Endometrial microvascular endothelial cells (primary cell): ENCODE results near the gene TNS1. TPM values are rescaled to one million over a fixed set of nuclear protein-coding genes. Genes with fewer than 3 reads are reported as not detected.

ENCODE experiments used
- in situ Hi-C: cut with HindIII; loops from 2 replicates; pipeline ENCODE4 v1.10.0; 2017; ENCODE audit warnings: low sequenced_read_pairs, low pct_unique_long_range_greater_than_20kb; ENCODE audit errors: inconsistent ontology term
- total RNA-seq: library from RNA; depleted of rRNA; stranded (reverse); fragments of >200 nt; gene quantifications from one replicate; pipeline ENCODE4 v1.2.3, GENCODE V29; 2015; ENCODE audit errors: inconsistent ontology term

Gene TNS1
- total RNA-seq, 1 donor from 2014 or later, result 20.9 TPM

DNA sequence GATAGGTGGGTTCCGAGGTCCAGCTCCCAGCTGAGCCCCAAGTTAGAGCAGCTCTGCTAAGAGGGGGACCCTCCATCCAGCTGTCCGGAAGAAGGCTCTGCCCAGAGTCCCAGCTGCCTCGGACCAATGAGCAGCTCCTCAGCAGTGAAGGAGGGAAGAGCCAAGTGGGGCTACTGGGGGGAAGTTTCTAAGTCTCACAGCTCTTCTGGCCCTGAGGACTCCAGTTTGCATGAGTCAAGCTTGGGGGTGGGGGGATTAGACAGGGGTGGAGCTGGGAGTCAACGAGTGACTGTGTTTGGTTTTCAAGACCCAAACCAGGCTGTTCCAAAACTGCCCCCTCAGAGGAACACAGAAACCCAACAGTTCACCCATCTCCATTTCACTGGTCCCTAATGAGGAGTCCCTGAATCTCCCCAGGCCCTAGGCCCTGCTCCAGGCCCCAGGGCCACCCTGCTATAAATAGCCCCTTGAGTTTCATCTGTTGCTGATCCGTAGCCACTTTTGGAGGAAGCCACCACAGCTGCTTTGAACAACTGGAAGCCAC is 100.9 kb downstream of the TNS1 start:
- in situ Hi-C loops, result no loop called here

DNA sequence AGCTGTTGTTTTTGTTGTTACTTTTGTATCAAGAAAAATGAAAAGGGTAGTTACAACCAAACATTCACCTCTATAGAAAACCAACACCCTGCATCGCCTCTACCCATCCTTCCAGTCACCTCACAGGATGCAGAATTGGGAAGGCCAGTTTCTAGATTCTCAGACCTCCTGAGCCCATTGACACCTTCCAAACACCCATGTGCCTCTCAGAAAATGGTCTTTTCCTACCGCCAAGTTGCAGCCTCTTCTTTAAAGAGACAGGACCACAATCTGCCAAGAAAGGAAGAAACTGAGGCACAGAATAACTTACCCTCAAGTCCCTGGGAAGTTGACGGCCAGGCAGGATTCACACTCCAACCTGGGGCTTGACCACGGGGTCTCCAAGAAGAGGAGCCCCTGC is 101.4 kb downstream of the TNS1 start:
- in situ Hi-C loops, result no loop called here

DNA sequence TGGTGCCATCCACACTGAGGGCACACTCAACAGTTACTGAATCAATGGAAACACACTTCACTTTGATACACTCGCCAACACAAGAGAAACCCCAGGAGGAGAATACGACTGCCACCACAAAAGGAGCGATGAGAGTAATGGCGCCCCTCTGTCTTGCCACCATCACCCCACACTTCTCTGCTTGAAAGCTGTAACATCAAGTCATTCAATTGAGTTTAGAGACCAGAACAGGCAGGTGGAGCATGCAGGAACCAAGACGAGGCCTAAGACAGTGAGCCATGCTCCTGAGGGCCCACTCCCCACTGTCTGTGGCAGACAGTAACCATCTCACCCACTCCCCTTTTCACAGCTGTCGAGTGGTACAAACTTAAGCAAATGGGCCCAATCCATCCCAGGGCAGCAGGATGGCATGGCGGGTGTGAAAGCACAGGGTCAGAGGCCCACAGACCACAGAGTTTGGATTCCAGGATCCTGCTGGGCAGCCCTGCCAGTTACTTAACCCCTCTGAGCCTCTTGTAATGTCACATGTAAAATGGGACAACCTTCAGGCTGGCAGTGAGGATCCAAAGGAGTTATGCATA is 101.9 kb downstream of the TNS1 start:
- in situ Hi-C loops, result no loop called here

DNA sequence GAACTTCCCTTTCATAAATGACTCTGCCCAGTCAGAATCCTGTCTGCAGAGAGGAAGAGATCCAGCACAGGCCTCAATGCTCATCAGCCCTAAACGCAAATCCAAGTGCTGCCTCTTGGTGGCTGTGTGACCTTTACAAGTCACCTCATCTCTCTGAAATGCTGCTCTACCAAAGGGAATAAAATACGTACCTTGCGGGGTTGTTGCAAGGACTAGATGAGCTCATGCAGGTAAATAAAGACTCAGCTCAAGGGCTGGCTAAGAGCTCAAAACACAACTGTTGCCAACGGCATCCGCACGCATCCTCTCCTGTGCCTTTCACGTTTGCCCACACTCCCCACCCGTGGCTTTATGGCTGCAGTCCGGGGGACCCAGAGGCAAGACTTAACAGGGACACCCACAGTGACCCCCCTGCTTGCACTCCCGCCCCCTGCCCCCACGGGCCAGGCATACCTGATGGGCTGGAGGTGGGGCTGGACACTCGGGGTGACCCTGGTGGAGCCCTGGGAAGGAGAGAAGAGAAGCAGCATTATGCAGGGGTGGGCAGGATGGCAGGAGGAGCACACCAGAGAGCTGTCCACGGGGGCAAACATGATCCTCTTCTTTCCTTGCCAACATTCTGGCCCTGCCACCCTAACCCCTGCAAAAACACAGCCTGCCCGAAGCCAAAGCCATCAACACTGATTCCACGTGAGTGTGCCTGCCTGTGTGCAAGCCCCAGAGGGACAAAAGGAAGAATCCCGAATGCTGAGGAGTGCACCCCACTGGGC is 102.6 kb downstream of the TNS1 start:
- in situ Hi-C loops, result no loop called here

DNA sequence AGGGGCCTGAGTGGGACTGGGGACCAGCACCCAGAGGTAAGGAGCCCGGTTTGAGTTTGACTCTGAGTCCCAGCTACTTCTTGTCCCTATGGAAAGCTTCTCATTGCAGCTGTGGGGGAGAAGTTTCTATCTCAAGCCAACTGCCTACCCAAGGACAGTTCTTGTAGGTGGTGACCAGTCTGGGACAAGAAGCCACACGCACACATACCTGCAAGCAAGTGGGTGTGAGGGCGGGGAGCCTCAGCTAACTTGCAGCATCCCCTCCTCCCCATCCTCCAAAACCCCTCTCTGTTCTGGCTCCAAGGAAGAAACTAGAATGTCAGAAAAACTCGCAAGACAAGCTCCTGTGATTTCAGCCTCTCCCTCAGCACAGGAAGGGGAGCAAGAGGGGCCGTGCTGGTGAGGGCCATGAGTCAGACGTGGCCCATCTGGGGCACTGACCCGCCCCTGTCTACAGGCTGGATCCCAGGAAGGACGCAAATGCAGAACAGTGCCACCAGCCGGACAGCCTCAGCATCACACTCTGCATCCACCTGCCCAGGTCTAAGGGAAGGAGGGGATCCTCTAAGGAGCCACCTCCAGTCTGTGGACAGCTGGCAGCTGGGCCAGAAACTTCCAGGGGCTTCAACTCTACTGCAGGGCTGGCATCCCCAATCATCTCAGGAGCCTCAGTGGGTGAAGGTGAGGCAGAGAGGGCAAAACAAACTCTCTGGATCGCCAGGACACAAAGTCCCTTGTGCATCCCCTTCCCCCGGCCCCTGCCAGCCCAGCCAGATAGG is 103.4 kb downstream of the TNS1 start:
- in situ Hi-C loops, result loop anchor here (25.0 kb wide), 1 partner anchor 88 kb away; no protein-coding TSS in a partner anchor

DNA sequence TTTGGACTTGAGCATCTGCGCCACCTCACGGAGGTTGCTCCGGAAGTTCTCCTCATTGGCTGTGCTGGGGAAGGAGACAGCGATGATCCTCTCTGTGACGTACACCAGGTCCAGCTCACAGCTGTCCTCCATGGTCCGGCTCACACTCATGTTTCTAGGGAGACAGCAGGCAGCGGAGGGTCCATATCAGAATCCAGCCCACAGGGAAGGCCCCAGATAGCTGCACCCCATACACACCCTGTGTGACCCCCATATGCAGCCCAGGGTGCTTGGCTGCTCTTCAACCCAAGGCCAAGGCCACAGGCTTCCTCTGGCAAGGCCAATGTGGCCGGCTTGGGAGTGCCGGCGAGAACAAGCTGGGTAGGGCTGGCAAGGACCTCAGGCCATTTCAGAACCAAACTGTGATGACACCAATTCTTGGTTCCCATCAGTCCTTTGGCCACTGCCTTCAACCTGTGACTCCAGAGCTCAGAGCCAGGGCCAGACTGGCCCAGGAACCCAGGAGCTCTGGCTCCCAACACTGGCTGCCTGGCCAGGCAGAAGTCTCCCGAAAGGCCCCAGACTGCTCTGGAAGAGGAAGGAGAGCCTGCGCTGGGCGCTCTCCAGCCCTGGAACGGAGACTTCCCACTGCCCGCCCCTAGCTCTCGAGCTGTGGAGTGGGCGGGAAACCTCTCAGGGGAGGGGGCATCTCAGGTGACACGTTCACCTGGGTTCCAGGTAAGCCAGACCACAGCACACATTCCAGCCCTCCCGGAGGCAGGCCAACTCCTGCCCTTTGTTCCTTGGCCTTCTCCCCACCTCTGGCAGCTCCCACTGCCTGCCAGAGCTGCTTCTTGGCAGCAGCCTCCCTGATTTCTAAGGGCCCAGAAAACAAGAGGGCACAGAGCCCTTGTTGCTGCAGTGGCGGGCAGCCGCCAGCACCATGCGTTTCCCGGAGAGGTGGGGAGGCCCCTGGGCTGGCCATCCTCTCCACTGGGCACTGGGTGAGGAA is 104.7 kb downstream of the TNS1 start:
- in situ Hi-C loops, result loop anchor here (25.0 kb wide), 1 partner anchor 89 kb away; no protein-coding TSS in a partner anchor

DNA sequence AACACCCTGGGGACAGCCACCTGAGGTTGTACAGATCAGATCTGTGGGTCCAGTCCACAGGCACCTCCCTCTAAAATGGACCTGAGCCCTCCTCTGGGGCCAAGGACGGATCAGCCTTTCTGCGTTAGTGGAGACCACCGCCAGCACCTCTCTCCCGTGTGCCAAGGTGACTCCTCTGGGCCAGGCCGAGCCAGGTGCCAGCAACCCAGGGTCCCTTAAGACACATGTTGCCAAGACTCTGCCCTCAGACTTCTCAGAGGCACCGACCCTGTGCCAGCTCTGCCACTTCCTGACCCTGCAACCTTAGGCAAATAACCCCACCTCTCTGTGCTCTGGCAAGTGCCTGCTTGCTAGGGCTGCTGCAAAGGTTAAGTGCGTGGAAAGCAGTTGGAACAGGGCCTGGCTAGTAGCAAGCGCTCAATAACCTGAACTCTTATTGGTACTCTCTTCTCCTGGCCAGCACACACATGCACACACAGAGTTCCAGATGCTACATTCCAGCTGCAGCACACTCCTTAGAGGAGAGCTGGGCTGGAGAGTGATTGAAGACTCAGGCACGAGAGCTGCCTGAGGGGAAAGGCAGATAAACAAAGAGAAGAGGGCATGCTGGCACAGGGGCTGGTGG is 105.6 kb downstream of the TNS1 start:
- in situ Hi-C loops, result loop anchor here (25.0 kb wide), 1 partner anchor 90 kb away; no protein-coding TSS in a partner anchor

DNA sequence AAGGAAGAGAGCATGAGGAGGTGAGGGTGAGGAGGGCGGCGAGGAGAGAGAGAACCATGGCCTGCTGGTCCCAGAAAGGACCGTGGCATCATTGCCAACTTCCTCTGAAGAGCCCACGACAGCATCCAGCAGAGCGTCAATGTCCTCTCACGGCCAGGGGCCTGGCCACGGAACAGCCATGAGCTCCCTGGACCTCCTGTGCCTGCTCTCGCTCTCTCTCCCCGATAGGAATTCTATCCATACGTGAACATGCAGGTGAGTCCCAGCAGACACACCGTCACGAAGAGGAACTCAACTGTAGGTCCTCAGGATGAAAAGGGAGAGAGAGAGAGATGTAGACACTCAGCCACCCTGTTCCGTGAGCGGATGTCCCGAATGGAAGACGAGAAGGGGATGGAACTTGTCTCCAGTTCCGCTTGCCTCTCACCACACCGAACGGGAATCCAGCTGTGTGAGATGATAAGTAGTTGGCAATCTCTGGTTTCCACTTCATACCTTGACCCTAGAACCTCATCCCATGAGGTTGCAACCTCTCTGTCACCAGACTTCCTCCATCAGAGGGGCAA is 107.6 kb downstream of the TNS1 start:
- in situ Hi-C loops, result loop anchor here (25.0 kb wide), 1 partner anchor 92 kb away; no protein-coding TSS in a partner anchor

DNA sequence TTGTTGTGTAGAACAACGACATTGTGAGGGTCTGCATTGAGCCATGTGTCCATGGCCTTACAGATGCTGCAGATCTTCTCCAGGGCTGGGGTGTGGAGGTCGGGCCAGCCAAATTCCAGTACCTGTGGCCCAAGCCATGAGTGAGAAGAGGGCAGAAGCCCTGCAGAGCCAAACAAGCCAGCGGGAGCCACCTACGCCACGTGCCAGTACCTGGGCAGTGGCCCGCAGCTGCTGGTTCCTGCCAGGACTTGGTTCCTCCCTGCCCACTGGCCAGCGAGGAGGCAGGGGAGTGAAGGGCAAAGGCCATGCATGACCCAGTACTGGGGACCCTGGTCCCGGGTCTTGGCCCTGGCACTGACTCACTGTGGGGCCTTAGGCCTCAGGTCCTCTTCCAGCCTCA is 109.4 kb downstream of the TNS1 start:
- in situ Hi-C loops, result loop anchor here (25.0 kb wide), 1 partner anchor 94 kb away; no protein-coding TSS in a partner anchor

DNA sequence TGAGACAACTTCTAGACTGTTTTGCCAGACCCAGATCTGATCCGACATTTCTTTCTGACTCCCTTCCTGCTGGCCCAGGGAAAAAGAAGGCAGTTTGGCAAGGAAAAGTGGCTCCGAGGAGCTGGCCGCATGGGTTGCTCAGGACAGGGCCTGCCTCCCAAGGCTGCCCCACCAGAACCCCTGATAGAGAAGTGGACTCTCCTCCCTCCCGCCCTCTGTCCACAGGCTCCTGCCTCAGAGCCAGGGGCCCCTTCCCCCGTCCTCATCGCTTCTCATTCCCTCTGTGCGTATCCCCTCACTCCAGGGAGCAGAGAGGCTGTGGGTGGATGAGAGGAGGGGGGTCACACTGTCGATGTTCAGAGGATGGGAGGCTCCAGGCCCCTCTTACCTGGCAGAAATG is 110.2 kb downstream of the TNS1 start:
- in situ Hi-C loops, result loop anchor here (25.0 kb wide), 1 partner anchor 95 kb away; no protein-coding TSS in a partner anchor

DNA sequence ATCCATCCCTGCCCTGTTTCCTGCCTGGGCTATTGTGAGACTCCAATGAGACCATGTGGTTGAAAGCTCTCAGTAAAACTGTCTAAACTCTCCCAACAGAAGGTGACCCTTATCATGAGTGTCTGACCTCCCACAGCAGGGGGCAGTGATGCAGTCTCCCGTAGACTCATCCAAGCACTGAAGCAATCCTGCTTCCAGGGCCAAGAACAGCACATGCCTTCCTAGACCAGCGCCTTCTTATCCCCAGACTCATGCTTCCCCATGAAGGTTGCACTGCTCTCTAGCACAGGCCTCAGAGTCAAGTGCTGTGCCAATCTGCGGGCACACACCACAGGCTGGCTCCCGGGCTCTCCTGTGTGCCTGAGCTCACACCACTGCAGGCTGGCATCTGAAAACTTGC is 112.3 kb downstream of the TNS1 start:
- in situ Hi-C loops, result loop anchor here (25.0 kb wide), 1 partner anchor 97 kb away; no protein-coding TSS in a partner anchor

DNA sequence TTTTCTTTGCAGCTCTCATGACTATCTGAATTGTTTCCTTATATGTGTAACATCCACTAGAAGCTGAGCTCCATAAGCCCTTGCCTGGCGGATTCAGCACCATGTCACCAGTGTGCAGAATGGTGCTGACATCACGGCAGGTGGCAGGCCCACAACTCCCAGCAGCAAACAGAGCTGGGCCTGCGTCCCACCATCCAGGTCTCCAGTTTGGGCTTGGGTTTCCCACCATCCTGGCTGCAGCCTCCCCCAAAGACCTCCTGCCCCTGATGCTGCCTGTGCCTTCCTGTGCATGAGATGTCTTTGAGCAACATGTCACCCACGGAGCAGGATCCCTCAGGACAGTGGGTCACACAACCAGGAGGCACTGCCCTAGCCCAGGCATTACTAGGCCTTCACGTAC is 113.1 kb downstream of the TNS1 start:
- in situ Hi-C loops, result loop anchor here (25.0 kb wide), 1 partner anchor 98 kb away; no protein-coding TSS in a partner anchor

DNA sequence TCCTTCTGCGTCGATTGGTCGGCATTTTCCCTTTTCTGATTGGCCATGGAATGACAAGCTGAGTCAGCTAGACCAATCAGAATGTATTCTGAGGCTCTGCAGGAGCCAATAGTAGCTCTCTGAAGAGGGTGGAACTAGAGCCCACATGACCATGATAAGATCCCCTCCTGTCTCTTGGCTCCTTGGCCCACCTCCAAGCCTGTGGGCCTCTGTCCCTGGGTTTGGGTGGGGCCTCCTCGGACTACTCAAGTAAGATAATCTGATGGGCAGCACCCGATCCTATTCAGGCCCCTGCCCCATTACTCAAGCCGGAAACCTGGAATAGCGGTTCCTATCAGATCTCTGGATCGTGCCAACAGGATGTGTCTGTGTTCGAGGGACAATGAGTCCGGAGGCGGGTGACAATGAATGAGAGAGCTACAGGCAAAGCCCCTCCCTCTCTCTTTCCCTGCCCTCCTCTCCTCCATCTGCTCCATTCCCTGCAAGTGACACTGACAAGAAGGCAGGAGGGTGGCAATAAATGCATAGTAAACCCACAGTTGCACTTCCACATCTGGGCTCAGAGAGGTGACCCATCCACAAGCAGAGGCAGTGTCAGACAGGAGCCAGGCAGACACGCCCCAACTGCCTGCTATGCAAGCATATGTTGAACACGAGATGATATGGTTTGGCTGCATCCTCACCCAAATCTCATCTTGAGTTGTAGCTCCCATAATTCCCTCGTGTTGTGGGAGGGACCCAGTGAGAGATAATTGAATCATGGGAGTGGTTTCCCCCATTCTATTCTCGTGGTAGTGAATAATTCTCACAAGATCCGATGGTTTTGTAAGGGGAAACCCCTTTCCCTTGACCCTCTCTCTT is 114.7 kb downstream of the TNS1 start:
- in situ Hi-C loops, result loop anchor here (25.0 kb wide), 1 partner anchor 99 kb away; no protein-coding TSS in a partner anchor

DNA sequence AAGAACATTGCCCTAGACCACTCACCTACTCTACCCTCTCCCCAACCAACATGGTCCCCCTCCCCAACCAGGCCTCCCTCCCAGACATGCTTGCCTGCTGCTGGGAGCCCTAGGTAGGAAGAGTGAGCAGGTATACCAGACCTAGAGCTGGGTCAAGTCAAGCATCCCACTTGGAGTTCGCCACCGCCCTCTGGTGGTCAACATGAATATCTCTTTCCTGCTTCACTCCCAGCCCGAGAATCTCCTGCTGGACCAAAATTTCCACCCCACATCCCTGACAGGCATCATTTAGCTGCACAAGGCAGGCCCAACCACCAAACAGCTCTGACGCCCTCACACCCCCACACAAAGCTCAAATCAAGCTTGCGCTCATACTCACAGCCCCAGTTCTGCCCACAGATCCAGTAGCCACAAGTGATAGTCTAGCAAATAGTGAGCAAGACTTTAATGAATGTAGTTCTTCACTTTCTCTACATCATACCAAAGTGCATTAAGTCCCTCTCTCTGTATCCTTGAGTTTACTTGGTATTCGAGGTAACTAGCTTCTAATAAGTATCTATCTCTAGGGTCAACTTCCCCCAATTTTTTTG is 116.0 kb downstream of the TNS1 start:
- in situ Hi-C loops, result loop anchor here (25.0 kb wide), 1 partner anchor 100 kb away; no protein-coding TSS in a partner anchor

DNA sequence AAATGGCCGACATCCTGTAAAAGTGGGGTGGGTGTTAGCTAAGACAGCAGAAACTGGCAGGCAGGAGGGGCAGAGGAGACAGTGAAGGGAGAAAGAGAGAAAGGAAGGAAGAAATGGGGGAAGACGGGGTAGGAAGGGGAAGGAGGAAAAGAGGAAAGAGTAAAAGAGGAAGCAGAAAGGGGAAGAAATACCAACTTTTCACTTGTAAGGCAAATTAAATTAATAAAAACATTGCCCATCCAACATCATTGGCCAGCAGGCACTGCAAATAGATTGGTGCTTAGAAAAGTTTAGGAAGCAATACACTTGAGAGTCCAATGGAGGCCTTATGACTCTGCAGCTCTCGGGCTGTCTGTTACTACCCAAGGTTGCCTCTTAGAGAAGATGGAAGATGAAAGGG is 116.7 kb downstream of the TNS1 start:
- in situ Hi-C loops, result loop anchor here (25.0 kb wide), 1 partner anchor 101 kb away; no protein-coding TSS in a partner anchor

DNA sequence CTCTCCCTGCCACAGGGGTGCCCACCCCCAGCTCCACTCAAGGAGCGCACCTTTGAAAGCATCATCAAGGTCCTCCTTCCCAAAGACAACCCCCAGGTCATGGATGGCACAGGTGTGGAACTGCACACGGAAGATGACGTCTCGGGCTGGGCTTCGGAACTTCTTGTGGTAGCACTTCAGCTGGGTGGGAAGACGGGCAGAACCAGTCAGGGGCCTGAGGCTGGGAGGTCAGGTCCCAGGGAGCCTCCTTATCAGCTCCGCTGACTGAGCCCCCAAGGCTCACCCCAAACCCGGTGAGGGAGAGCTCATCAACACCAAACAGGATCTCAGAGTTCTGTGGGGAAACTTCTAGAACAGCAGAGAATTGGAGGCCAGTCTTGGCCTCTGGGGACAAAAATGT is 117.8 kb downstream of the TNS1 start:
- in situ Hi-C loops, result loop anchor here (25.0 kb wide), 1 partner anchor 102 kb away; no protein-coding TSS in a partner anchor
